ENCODE results near the gene THSD4. TPM values are rescaled to one million over a fixed set of nuclear protein-coding genes. Genes with fewer than 3 reads are reported as not detected.

The THSD4 gene
- total and polyA plus RNA-seq, 9 of the 15 experiments (the other 6 are each of a cell fraction or from before 2014, with no cell fraction given): 0.04 TPM; not detected in 5

DNA sequence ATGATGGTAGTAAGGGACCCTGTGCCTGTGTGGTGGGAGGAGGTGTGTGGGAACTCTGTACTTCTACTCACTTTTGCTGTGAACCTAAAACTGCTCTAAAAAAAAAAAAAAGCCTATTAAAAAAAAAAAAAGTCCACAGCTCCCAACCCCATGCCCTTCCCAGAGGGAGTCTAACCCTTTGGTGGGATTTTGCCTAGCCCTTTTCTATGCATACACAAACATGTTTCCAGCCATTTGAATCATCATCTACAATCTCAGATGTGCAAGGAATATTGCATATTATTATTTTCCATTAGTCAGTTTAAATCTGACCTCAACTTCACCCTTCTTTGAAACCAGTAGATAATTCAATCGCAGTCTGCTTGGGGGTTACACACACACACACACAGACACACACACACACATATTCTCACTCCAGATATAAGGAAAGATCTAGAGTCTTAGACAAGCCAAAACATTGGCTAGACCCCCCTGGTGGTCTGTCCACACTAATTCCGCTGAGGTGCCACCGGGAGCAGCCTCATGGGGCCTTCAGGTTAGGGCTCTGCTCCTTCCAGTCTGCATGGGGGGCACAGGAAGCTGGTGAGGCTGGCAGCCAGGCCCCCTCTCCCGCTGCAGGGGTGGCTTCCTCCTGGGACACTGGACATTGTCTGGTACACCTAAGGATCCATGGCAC lies 619.6 kb downstream of the THSD4 start:
- H3K36me3 ChIP-seq (ENCODE audit: control insufficient read depth, insufficient read depth, low read length): no peaks in the 10 kb centered on the region
- H2AFZ ChIP-seq (ENCODE audit: low read depth, low read length): no peak overlapping the region
- FAIRE-seq (no peak), ATAC-seq (no peak), DNase-seq (ENCODE audit: extremely low read depth in 1 of 4, low spot score in 3 of 4) (no peak)
- in situ Hi-C loops (cut with MboI) (loop anchor here (25.0 kb wide), 1 partner anchor 773 kb away; no protein-coding TSS in a partner anchor), intact Hi-C loops (cut with micrococcal nuclease) (no loop called here)
- no peaks in the 10 kb centered on the region; the same call in 1 of the 2 replicates for H4K20me1 ChIP-seq (replicated peaks; ENCODE audit: control insufficient read depth, insufficient read depth, low read length)
- no peak overlapping the region for H3K4me2 ChIP-seq (ENCODE audit: insufficient read depth, low read length)
- H3K27me3 ChIP-seq (ENCODE audit: control insufficient read depth in 2 of 2, insufficient read depth in 2 of 2, low read length in 2 of 2): peaks cover 7% of the 10 kb centered on the region in 2 experiments; a peak in 3 of 5 replicates
- no TSS peak for BruUV-seq (replicated peaks)
- 0% methylated on average over 4 of the region's 4 CpGs for WGBS (ENCODE audit: insufficient coverage, low coverage, missing lambda C conversion rate)
- no peak overlapping the region for H3K4me3 ChIP-seq
- ChIA-PET CTCF (ENCODE audit: low intra/inter-chr PET ratio) (no interaction called here), POLR2A (no interaction called here)
- H3K9me1 ChIP-seq (ENCODE audit: control insufficient read depth, insufficient read depth, low read length): no peaks in the 10 kb centered on the region
- H3K27ac ChIP-seq (ENCODE audit: extremely low read depth, low read depth, low read length): no peak overlapping the region
- no peak overlapping the region for H3K9ac ChIP-seq (ENCODE audit: insufficient read depth in 1 of 2, low read depth in 2 of 2, low read length in 2 of 2)
- no peaks in the 10 kb centered on the region for H3K79me2 ChIP-seq (ENCODE audit: control insufficient read depth, insufficient read depth, low read length)
- no peaks in the 10 kb centered on the region for H3K9me3 ChIP-seq (replicated peaks; ENCODE audit: control insufficient read depth, insufficient read depth, low read depth, low read length)
- H3K4me1 ChIP-seq (replicated peaks in 1 of 2; ENCODE audit: control insufficient read depth in 2 of 2, insufficient read depth in 2 of 2, low read length in 2 of 2): no peaks in the 10 kb centered on the region
- TF ChIP-seq ZNF436 (CRISPR knock-in tag; IDR thresholded peaks at IDR 0.05) (no peak), GABPB2 (CRISPR knock-in tag; conservative IDR thresholded peaks at IDR 0.05) (no peak), HNRNPLL (IDR thresholded peaks at IDR 0.05; ENCODE audit: low read depth, low read length, poor library complexity, severe bottlenecking) (no peak), ZBTB7A (IDR thresholded peaks at IDR 0.05; ENCODE audit: borderline replicate concordance, control insufficient read depth, low read depth, low read length) (no peak), MIER1 (IDR thresholded peaks at IDR 0.05; ENCODE audit: low read depth) (no peak), RBFOX2 (IDR thresholded peaks at IDR 0.05; ENCODE audit: low read depth, low read length) (no peak), ZNF121 (CRISPR knock-in tag; conservative IDR thresholded peaks at IDR 0.05) (no peak), ZNF586 (CRISPR knock-in tag; conservative IDR thresholded peaks at IDR 0.05) (no peak), EHMT2 (IDR thresholded peaks at IDR 0.05) (no peak), KLF6 (CRISPR knock-in tag; IDR thresholded peaks at IDR 0.05; ENCODE audit: borderline replicate concordance) (no peak), ZNF224 (CRISPR knock-in tag; IDR thresholded peaks at IDR 0.05) (no peak), ZNF23 (CRISPR knock-in tag; IDR thresholded peaks at IDR 0.05) (no peak), STAT5A (IDR thresholded peaks at IDR 0.05; ENCODE audit: borderline replicate concordance, low read length) (no peak), SP1 (CRISPR knock-in tag; IDR thresholded peaks at IDR 0.05) (no peak), NR4A1 (CRISPR knock-in tag; IDR thresholded peaks at IDR 0.05) (no peak), NR4A1 (tag; IDR thresholded peaks at IDR 0.05) (no peak), KDM2B (CRISPR knock-in tag; IDR thresholded peaks at IDR 0.05) (no peak), SMAD3 (CRISPR knock-in tag; conservative IDR thresholded peaks at IDR 0.05) (no peak)
- TF ChIP-seq, protein P1, sequence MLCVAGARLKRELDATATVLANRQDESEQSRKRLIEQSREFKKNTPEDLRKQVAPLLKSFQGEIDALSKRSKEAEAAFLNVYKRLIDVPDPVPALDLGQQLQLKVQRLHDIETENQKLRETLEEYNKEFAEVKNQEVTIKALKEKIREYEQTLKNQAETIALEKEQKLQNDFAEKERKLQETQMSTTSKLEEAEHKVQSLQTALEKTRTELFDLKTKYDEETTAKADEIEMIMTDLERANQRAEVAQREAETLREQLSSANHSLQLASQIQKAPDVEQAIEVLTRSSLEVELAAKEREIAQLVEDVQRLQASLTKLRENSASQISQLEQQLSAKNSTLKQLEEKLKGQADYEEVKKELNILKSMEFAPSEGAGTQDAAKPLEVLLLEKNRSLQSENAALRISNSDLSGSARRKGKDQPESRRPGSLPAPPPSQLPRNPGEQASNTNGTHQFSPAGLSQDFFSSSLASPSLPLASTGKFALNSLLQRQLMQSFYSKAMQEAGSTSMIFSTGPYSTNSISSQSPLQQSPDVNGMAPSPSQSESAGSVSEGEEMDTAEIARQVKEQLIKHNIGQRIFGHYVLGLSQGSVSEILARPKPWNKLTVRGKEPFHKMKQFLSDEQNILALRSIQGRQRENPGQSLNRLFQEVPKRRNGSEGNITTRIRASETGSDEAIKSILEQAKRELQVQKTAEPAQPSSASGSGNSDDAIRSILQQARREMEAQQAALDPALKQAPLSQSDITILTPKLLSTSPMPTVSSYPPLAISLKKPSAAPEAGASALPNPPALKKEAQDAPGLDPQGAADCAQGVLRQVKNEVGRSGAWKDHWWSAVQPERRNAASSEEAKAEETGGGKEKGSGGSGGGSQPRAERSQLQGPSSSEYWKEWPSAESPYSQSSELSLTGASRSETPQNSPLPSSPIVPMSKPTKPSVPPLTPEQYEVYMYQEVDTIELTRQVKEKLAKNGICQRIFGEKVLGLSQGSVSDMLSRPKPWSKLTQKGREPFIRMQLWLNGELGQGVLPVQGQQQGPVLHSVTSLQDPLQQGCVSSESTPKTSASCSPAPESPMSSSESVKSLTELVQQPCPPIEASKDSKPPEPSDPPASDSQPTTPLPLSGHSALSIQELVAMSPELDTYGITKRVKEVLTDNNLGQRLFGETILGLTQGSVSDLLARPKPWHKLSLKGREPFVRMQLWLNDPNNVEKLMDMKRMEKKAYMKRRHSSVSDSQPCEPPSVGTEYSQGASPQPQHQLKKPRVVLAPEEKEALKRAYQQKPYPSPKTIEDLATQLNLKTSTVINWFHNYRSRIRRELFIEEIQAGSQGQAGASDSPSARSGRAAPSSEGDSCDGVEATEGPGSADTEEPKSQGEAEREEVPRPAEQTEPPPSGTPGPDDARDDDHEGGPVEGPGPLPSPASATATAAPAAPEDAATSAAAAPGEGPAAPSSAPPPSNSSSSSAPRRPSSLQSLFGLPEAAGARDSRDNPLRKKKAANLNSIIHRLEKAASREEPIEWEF (CRISPR knock-in tag; IDR thresholded peaks at IDR 0.05): no peak
- TF ChIP-seq, protein P2, sequence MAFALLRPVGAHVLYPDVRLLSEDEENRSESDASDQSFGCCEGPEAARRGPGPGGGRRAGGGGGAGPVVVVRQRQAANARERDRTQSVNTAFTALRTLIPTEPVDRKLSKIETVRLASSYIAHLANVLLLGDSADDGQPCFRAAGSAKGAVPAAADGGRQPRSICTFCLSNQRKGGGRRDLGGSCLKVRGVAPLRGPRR (CRISPR knock-in tag; IDR thresholded peaks at IDR 0.05): no peak
